ENCODE measurements around the gene CCDC172.

The CCDC172 gene, protein sequence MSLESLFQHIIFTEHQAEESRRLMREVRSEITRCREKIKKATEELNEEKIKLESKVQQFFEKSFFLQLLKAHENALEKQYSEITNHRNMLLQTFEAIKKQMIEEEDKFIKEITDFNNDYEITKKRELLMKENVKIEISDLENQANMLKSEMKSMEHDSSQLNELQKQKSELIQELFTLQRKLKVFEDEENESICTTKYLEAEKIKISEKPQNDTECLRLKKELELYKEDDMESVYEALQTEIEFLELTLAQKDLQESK

DNA sequence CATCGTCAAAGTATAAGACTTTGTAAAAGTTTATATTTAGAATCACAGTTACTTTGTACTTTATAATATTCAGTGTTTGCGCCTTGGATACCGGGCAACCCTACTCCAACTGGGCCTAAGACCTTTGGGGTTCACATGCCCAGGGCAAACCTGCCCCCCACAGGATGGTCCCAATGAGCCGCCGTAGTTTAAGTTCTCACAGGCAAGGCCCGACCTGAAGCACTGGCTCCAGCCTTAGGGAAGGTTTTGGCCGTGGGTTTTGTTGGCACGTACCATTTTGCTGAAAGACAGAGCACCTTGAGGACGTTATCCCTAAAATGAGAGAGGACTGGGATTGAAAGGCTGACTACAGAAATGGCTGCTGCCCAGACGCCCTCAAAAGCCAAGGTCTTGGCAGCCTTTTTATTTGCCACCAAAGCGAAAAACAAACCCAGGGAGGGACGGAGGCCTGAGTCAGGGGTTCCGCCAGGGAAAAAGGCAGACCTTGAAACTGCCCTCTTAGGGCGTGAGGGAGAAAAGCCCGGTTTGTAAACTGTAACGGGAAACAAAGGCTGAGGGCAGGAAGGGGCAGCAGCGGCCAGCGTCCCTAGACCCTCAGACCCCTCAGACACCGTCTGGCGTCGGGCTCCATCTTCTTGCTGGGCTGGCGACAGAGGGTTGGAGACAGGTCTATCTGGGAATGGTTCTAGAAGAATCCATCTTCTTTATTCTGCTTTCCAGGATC is at the start of gene CCDC172:
Gene CCDC172, plus strand, starts transcription at position 222 of the 724 bp plus-strand sequence. CDS start 564 bp downstream, outside the sequence.
- TF ChIP-seq CTCF (IDR thresholded peaks at IDR 0.05; ENCODE audit: low read length, missing control alignments) = no peak
- no peak for DNase-seq (ENCODE audit: low read depth)

DNA sequence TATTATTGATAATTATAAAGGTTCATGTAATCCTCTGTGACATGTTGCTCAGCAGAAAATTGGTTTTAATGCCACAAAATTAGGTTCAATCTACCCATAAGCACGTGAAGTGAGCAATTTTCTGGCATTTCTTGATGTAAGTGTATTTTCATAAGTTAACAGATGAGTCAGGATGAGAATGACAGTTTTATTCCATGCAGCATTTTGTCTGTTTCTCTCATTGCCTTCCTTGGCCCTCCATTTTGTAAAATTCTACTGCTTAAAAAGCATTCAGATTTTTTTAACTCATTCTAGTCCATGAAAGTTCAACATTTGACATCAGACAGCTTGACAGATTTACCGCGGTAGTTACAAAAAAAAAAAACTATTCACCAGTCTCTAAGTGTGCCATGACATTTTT is 47.3 kb upstream of the CCDC172 start:
- no peak for DNase-seq (ENCODE audit: low read depth)

More for the DNA sequence above, at the start of gene CCDC172:
- H3K4me3 ChIP-seq (replicated peaks; ENCODE audit: low read depth, low read length) = no peak within 1 kb of the TSS

DNA sequence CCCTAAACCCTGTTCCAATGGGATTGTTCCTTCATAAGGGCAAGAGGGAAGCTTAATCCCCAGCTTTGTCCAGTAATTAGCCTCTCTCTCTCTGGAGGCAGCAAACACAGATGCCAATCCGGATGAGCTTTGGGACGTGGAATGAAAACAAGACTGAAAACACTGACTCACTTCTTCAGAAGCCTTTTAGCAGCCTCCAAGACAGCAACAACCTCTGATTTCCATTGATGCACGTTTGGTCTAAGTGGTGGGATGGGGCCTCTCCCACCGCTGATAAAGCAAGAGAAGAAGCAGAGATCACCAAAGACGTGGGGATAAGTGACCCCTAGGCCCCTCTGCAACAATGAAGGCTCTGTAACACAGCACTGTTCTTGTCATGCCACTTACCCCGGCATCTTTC is 45.4 kb upstream of the CCDC172 start:
- TF ChIP-seq CTCF (IDR thresholded peaks at IDR 0.05; ENCODE audit: low read length, missing control alignments) = no peak
- no peak for DNase-seq (ENCODE audit: low read depth)
- no peak overlapping the region for H3K4me3 ChIP-seq (replicated peaks; ENCODE audit: low read depth, low read length)

More for the DNA sequence above, 47.3 kb upstream of the CCDC172 start:
- H3K4me3 ChIP-seq (replicated peaks; ENCODE audit: low read depth, low read length) = no peak overlapping the region
- TF ChIP-seq CTCF (IDR thresholded peaks at IDR 0.05; ENCODE audit: low read length, missing control alignments) = no peak

GRCh38 chr10:116281775-116282174 is 42.5 kb upstream of the CCDC172 start:
- no peak for TF ChIP-seq CTCF (IDR thresholded peaks at IDR 0.05; ENCODE audit: low read length, missing control alignments)

DNA sequence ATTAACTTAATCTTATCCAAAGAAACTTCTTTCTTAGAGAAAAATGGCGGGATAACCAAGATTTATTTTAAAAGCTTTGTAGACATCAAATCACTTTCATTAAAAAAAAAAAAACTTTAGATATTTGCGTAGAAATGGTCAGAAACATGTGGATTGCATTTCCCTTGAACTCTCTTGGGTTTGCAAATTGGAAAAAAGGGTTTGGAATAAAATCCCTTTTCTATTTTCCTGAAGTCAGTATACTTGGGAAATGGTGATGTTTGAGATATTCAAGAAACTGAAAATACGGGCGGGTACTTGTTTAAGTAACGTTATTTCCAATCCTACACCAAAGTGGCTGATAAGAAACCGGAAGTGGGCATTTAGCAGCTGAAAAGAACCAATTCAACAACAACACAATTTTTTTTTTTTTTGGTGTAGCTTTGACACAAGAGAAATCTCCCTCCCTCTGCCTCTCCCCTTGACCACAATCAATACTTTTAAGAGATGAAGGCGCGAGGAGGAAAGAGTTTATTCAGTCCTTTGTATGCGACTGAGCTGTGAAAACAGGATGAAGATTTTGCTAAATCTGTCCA is 37.5 kb upstream of the CCDC172 start:
- TF ChIP-seq CTCF (IDR thresholded peaks at IDR 0.05; ENCODE audit: low read length, missing control alignments) = no peak
- H3K4me3 ChIP-seq (replicated peaks; ENCODE audit: low read depth, low read length) = no peak overlapping the region
- DNase-seq (ENCODE audit: low read depth) = no peak

More at GRCh38 chr10:116281775-116282174, 42.5 kb upstream of the CCDC172 start:
- DNase-seq (ENCODE audit: low read depth) = no peak
- H3K4me3 ChIP-seq (replicated peaks; ENCODE audit: low read depth, low read length) = no peak overlapping the region

DNA sequence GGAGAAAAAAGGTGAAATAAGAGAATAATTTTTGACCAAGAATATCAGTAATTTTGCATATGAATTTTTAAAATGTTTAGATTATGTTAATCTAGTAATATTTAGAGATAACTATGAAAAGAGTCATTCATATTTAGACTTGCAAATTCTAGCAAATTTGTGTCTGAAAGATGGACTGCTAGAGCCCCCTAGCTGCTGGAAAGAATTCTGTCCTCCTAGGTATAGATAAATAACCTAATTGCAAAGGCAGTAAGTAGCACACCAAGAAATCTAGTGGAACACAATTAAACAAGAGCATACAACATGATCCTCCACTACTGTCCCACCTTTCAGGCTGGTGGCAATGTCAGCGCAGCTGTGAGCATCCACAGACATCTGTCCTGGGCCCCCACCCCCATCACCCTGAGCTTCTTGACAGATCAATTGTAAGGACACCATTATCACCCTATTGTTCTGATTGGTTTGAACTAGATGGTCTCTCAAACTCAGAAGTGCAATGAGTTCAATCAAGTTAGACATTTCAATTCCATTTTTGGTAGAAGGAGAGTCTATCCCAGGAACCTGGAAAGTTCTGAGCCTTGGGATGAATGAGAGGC is 36.2 kb upstream of the CCDC172 start:
- H3K4me3 ChIP-seq (replicated peaks; ENCODE audit: low read depth, low read length) = no peak overlapping the region
- peak; percentile 67 for DNase-seq (ENCODE audit: low read depth)
- peak; percentile 69 for TF ChIP-seq CTCF (IDR thresholded peaks at IDR 0.05; ENCODE audit: low read length, missing control alignments)

Measured in fibroblast of pulmonary artery (primary cell).